ENCODE measurements around the gene GPR161. TPM values are rescaled to one million over a fixed set of nuclear protein-coding genes. Genes with fewer than 3 reads are reported as not detected.
A peak's percentile ranks its signal among the peaks of the same experiment; 100 is the strongest.

GPR161 gene
- total RNA-seq, 4 donors from 2014 or later, result 19.5 to 46.7 (median 22.9) TPM

- Histone ChIP-seq H3K4me3 (no peak overlapping the region), H3K27ac (replicated peaks in 1 of 4) (peak overlapping the region in 1 of 4 donors; percentile 44), H3K36me3 (no peaks in the 10 kb centered on the region), H3K9me3 (no peaks in the 10 kb centered on the region), H3K27me3 (no peaks in the 10 kb centered on the region), H3K4me1 (no peaks in the 10 kb centered on the region)
- peak; percentile 60 for DNase-seq (ENCODE audit: extremely low spot score)
- WGBS, result 38% methylated on average over 2 of the region's 2 CpGs
- TF ChIP-seq CTCF (IDR thresholded peaks at IDR 0.05), result no peak
- no peak for TF ChIP-seq POLR2A (IDR thresholded peaks at IDR 0.05; ENCODE audit: low read depth)
- TF ChIP-seq POLR2AphosphoS5 (IDR thresholded peaks at IDR 0.05), result no peak
- TF ChIP-seq EP300 (IDR thresholded peaks at IDR 0.05), result no peak
- intact Hi-C loops (cut with DNase I), result no loop called here
Measured at GRCh38 chr1:168167806-168168205, 31.1 kb upstream of the GPR161 start.

- Histone ChIP-seq H3K27ac (replicated peaks in 1 of 4) (no peak overlapping the region), H3K27me3 (no peaks in the 10 kb centered on the region), H3K4me1 (peaks cover 0 to 4% (median 0%) of the 10 kb centered on the region in 4 donors), H3K36me3 (no peaks in the 10 kb centered on the region), H3K4me3 (no peak overlapping the region), H3K9me3 (peaks cover 0 to 11% (median 0%) of the 10 kb centered on the region in 4 donors)
- intact Hi-C loops (cut with DNase I), result no loop called here
- TF ChIP-seq CTCF (IDR thresholded peaks at IDR 0.05) (no peak), EP300 (IDR thresholded peaks at IDR 0.05) (no peak), POLR2AphosphoS5 (IDR thresholded peaks at IDR 0.05) (no peak), POLR2A (IDR thresholded peaks at IDR 0.05; ENCODE audit: low read depth) (no peak)
- WGBS, result 95% methylated on average over 3 of the region's 3 CpGs
- DNase-seq (ENCODE audit: extremely low spot score), result peak; percentile 29
Measured at GRCh38 chr1:168164771-168165170, 28.0 kb upstream of the GPR161 start.

GRCh38 chr1:168163670-168164069 is 26.9 kb upstream of the GPR161 start:
- Histone ChIP-seq H3K4me1 (peaks cover 0 to 4% (median 0%) of the 10 kb centered on the region in 4 donors), H3K27ac (replicated peaks in 1 of 4) (no peak overlapping the region), H3K36me3 (no peaks in the 10 kb centered on the region), H3K27me3 (no peaks in the 10 kb centered on the region), H3K9me3 (peaks cover 0 to 11% (median 0%) of the 10 kb centered on the region in 4 donors), H3K4me3 (no peak overlapping the region)
- intact Hi-C loops (cut with DNase I), result no loop called here
- TF ChIP-seq POLR2A (IDR thresholded peaks at IDR 0.05; ENCODE audit: low read depth) (no peak), POLR2AphosphoS5 (IDR thresholded peaks at IDR 0.05) (no peak), EP300 (IDR thresholded peaks at IDR 0.05) (no peak), CTCF (IDR thresholded peaks at IDR 0.05) (no peak)
- WGBS, result 69% methylated on average over 3 of the region's 3 CpGs
- DNase-seq (ENCODE audit: extremely low spot score), result peak; percentile 57

GRCh38 chr1:168161459-168161858 is 24.7 kb upstream of the GPR161 start:
- peak; percentile 37 for DNase-seq (ENCODE audit: extremely low spot score)
- H3K4me3 ChIP-seq, result no peak overlapping the region
- intact Hi-C loops (cut with DNase I), result no loop called here
- peaks cover 0 to 11% (median 4%) of the 10 kb centered on the region in 4 donors for H3K9me3 ChIP-seq
- H3K27me3 ChIP-seq, result no peaks in the 10 kb centered on the region
- peaks cover 0 to 4% (median 0%) of the 10 kb centered on the region in 4 donors for H3K4me1 ChIP-seq
- no peaks in the 10 kb centered on the region for H3K36me3 ChIP-seq
- TF ChIP-seq CTCF (IDR thresholded peaks at IDR 0.05) (no peak), POLR2AphosphoS5 (IDR thresholded peaks at IDR 0.05) (no peak), EP300 (IDR thresholded peaks at IDR 0.05) (no peak), POLR2A (IDR thresholded peaks at IDR 0.05; ENCODE audit: low read depth) (no peak)
- 86% methylated on average over 1 of the region's 2 CpGs for WGBS
- H3K27ac ChIP-seq (replicated peaks in 1 of 4), result no peak overlapping the region

- H3K27me3 ChIP-seq, result no peaks in the 10 kb centered on the region
- peaks cover 0 to 4% (median 0%) of the 10 kb centered on the region in 4 donors for H3K4me1 ChIP-seq
- intact Hi-C loops (cut with DNase I), result no loop called here
- no peaks in the 10 kb centered on the region for H3K36me3 ChIP-seq
- no peak for DNase-seq (ENCODE audit: extremely low spot score)
- no peak overlapping the region for H3K4me3 ChIP-seq
- H3K27ac ChIP-seq (replicated peaks in 1 of 4), result no peak overlapping the region
- peaks cover 0 to 11% (median 4%) of the 10 kb centered on the region in 4 donors for H3K9me3 ChIP-seq
- 88% methylated on average over 1 of the region's 1 CpG for WGBS
- TF ChIP-seq POLR2A (IDR thresholded peaks at IDR 0.05; ENCODE audit: low read depth) (no peak), POLR2AphosphoS5 (IDR thresholded peaks at IDR 0.05) (no peak), EP300 (IDR thresholded peaks at IDR 0.05) (no peak), CTCF (IDR thresholded peaks at IDR 0.05) (no peak)
Measured at GRCh38 chr1:168159979-168160378, 23.2 kb upstream of the GPR161 start.

All from esophagus muscularis mucosa (tissue), 4 donors.